PC-9 (cell line): ENCODE results near the gene GALT.

Source experiments
- CTCF ChIP-seq: fragments of 200-600 bp; sonication (generic); conservative IDR thresholded peaks from 2 replicates; pipeline ENCODE4 v1.6.1; 2017; ENCODE audit warnings: mixed run types, antibody characterized with exemption, mild to moderate bottlenecking, moderate library complexity
- EZH2 ChIP-seq: fragments of 200-600 bp; sonication (generic); IDR thresholded peaks from 2 replicates; pipeline ENCODE4 v1.8.0; 2017; ENCODE audit warnings: antibody characterized with exemption, low read depth

GRCh38 chr9:34685591-34685990 is 39.1 kb downstream of the GALT start:
- TF ChIP-seq CTCF = no peak
- TF ChIP-seq EZH2 = no peak
